ENCODE results near the gene RGS3. TPM values are rescaled to one million over a fixed set of nuclear protein-coding genes. Genes with fewer than 3 reads are reported as not detected.

The RGS3 gene
- total and polyA plus RNA-seq, 11 donors = 93.4 to 214 (median 134) TPM

DNA sequence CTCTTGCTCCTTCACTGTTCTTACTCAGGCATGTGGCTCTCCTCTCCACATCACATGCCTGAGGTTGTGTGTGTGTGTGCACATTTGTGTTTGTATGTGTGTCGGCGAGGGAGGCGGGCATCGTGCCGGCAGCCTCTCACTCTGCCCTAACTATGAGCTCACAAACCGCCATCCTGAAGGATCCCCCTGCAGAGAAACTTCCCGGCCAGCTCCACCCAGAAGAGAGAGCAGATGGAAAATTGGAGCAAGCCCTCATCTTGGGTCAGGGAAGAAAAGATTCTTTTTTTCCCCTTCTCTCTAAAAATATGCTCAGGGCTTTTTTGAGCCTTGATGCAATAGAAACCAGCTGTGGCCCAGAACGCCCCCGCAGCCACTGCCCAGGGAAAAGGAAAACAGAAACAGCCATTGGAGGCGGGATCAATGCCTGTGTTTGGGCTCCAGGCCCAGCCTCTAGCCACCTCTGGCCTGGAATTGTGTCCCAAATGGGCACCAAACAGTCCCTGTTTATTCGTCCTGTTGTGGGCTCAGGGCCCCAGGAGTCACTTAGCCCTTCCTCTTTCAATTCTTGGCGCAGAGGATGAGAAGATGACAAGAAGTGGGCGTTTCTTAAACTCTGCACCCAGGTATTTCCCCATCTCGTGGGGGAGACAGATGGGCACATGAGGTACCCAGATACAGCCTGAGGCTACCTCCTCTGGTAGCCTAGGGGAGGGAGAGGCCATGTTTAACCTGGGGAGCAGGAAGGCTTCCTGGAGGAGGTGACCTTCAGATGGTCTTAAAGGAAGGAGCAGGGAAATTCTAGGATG is 151.5 kb downstream of the RGS3 start:
- Histone ChIP-seq H3K27ac (peak overlapping the region; percentile 17 to 93 (median 70)), H3K4me3 (peak overlapping the region in 1 of 12 donors; percentile 15), H3K9me3 (no peaks in the 10 kb centered on the region), H3K4me1 (peaks cover 12 to 91% (median 57%) of the 10 kb centered on the region in 12 donors), H3K36me3 (no peaks in the 10 kb centered on the region), H3K27me3 (no peaks in the 10 kb centered on the region)
- DNase-seq (peak; percentile 66 to 77 (median 74)), ATAC-seq (peak; percentile 32 to 78 (median 69))
- TF ChIP-seq CTCF (IDR thresholded peaks at IDR 0.05) (no peak), POLR2A (IDR thresholded peaks at IDR 0.05) (no peak)
- intact Hi-C loops (cut with DNase I) = loop anchor here in 2 of 10 donors (2.0 to 5.0 kb wide), 2 partner anchors 20 to 37 kb away; no protein-coding TSS in a partner anchor
- 37 to 52% (median 50%) methylated on average over 14 of the region's 14 CpGs for WGBS, 4 donors

DNA sequence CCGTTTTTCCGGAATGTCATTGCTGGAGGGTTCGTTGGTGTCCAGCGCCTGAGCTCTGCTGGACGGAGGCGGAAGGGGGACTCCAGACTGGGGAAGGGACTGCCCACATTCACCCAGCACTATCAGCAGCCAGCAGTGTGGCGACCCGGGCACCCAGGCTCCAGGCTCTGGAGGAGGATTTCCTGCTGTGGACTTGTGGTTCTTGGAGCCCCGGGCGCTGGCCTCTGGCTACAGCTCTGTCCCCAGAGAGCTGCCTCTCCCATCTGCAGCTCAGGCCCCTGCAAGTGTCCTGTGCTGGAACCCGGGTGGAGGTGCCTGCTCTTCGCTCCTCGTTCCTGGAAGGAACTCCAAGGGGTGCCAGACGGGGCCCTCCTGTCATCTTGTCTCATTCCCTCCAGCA is 152.6 kb downstream of the RGS3 start:
- Histone ChIP-seq H3K4me3 (no peak overlapping the region), H3K4me1 (peaks cover 9 to 91% (median 58%) of the 10 kb centered on the region in 12 donors), H3K27ac (peak overlapping the region in 11 of 12 donors; percentile 10 to 93 (median 70)), H3K36me3 (no peaks in the 10 kb centered on the region), H3K27me3 (no peaks in the 10 kb centered on the region), H3K9me3 (no peaks in the 10 kb centered on the region)
- intact Hi-C loops (cut with DNase I) = no loop called here
- DNase-seq (peak in 1 of 5 donors; percentile 54), ATAC-seq (no peak)
- TF ChIP-seq POLR2A (IDR thresholded peaks at IDR 0.05) = no peak
- TF ChIP-seq CTCF (IDR thresholded peaks at IDR 0.05) = no peak
- WGBS, 4 donors = 36 to 50% (median 43%) methylated on average over 8 to 14 of the region's 14 CpGs

DNA sequence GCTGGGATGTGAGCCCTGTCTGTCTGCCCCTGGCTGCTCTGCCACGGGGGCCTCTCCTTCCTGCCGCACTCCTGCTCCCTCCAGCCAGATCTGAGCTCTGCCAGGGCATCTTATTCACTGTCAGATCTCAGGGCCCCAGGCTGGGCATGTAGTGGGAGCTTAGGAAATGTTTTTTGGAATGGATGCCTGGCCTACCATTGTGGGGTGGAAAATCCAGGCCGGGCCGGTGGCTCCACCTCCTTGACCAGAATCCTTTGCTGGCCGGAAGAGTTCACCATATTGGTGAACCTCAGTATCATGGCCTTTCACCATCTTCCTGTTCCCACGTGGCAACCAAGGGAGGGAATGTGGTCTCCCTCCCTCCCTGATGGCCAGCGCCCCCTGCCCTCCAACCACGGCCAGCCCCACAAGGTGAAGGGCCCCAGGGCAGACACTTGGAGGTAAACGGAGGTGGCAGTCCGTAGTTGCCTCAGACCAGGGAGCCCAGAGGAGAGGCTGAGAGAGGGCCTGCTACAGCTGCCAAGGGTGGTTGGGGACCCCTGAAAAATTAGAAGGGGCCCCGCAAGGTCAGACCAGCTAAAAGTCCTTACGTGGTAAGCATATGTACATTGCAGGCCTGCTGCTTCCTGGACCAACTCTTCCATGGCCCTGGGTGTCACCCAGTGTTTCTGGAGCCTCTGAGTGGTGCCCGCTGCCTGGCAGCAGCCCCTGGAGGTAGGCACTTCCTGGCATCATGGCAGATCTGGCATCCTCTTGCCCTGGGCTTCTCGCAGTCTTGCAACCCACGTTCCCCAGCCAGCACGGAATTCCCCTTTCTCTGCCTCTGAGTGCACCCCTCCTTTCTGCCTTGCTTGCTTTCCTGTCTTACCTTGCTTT is 153.3 kb downstream of the RGS3 start:
- WGBS, 4 donors = 75 to 85% (median 82%) methylated on average over 12 to 16 of the region's 16 CpGs
- Histone ChIP-seq H3K36me3 (no peaks in the 10 kb centered on the region), H3K4me3 (no peak overlapping the region), H3K27ac (peak overlapping the region in 11 of 12 donors; percentile 10 to 93 (median 70)), H3K27me3 (no peaks in the 10 kb centered on the region), H3K4me1 (peaks cover 9 to 91% (median 62%) of the 10 kb centered on the region in 12 donors), H3K9me3 (no peaks in the 10 kb centered on the region)
- intact Hi-C loops (cut with DNase I) = no loop called here
- DNase-seq (peak in 1 of 5 donors; percentile 40), ATAC-seq (no peak)
- TF ChIP-seq POLR2A (IDR thresholded peaks at IDR 0.05) (no peak), CTCF (IDR thresholded peaks at IDR 0.05) (no peak)

DNA sequence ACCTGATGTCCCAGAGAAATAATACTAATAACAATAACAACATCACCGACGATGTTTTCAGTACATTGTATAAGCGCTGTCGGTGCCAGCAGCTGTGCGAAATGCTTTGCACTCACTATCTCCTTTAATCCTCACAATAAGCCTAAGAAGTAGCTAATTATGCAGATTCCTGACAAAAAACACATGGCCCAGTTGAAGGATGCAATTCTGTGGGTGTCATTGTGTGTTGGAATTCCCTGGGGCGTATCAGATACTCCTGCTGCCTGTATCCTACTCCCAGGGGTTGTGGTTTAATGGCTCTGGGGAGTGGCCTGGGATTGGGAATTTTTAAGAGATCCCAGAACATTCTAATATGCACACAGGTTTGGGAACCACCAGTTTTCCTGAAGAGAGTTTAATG is 154.0 kb downstream of the RGS3 start:
- Histone ChIP-seq H3K27me3 (no peaks in the 10 kb centered on the region), H3K4me3 (no peak overlapping the region), H3K4me1 (peaks cover 9 to 95% (median 68%) of the 10 kb centered on the region in 12 donors), H3K27ac (peak overlapping the region in 4 of 12 donors; percentile 50 to 87 (median 74)), H3K9me3 (no peaks in the 10 kb centered on the region), H3K36me3 (no peaks in the 10 kb centered on the region)
- TF ChIP-seq CTCF (IDR thresholded peaks at IDR 0.05) (no peak), POLR2A (IDR thresholded peaks at IDR 0.05) (no peak)
- WGBS, 4 donors = 82 to 87% (median 83%) methylated on average over 6 of the region's 6 CpGs
- DNase-seq (no peak), ATAC-seq (no peak)
- intact Hi-C loops (cut with DNase I) = no loop called here
